Putamen (tissue), 1 donor: Measurements from ENCODE around the gene RGS6.

Source experiments
- DNase-seq: peaks from one replicate; pipeline ENCODE4 v3.0.0-alpha.2; 2016; ENCODE audit warnings: low spot score

RGS6 gene

GRCh38 chr14:72164420-72165228, 232.4 kb downstream of the RGS6 start:
- DNase-seq = no peak

- no peak for DNase-seq
These were observed 233.0 kb downstream of the RGS6 start for GRCh38 chr14:72165229-72165698.

GRCh38 chr14:72169521-72169920, 237.3 kb downstream of the RGS6 start:
- no peak for DNase-seq

GRCh38 chr14:72172049-72172448, 239.8 kb downstream of the RGS6 start:
- DNase-seq = no peak

GRCh38 chr14:72172597-72172996, 240.4 kb downstream of the RGS6 start:
- DNase-seq = no peak

- DNase-seq = no peak
These were observed 240.9 kb downstream of the RGS6 start for GRCh38 chr14:72173038-72173720.

GRCh38 chr14:72177251-72177650, 245.0 kb downstream of the RGS6 start:
- DNase-seq = no peak

- no peak for DNase-seq
These were observed 246.3 kb downstream of the RGS6 start for GRCh38 chr14:72178517-72178916.

- DNase-seq = no peak
These were observed 250.6 kb downstream of the RGS6 start for GRCh38 chr14:72182708-72183432.

GRCh38 chr14:72183631-72184030, 251.4 kb downstream of the RGS6 start:
- no peak for DNase-seq

- DNase-seq = peak; percentile 27
These were observed 254.3 kb downstream of the RGS6 start for GRCh38 chr14:72186523-72186922.

- DNase-seq = no peak
These were observed 264.2 kb downstream of the RGS6 start for GRCh38 chr14:72196237-72197015.

- no peak for DNase-seq
These were observed 269.4 kb downstream of the RGS6 start for GRCh38 chr14:72201645-72202044.

- DNase-seq = no peak
These were observed 281.2 kb downstream of the RGS6 start for GRCh38 chr14:72213424-72213823.

- DNase-seq = no peak
These were observed 282.9 kb downstream of the RGS6 start for GRCh38 chr14:72215080-72215479.

- no peak for DNase-seq
These were observed 284.9 kb downstream of the RGS6 start for GRCh38 chr14:72217135-72217534.

GRCh38 chr14:72222046-72222445, 289.8 kb downstream of the RGS6 start:
- DNase-seq = no peak

GRCh38 chr14:72236629-72237028, 304.4 kb downstream of the RGS6 start:
- no peak for DNase-seq

GRCh38 chr14:72237722-72238666, 305.8 kb downstream of the RGS6 start:
- no peak for DNase-seq
